Left ventricle myocardium inferior (tissue), 1 donor: ENCODE results near the gene HIF1A. TPM values are rescaled to one million over a fixed set of nuclear protein-coding genes. Genes with fewer than 3 reads are reported as not detected.

Source experiments
- DNase-seq: peaks from one replicate; pipeline ENCODE4 v3.0.0-alpha.2; 2020
- H3K27ac ChIP-seq: fragments of 200-600 bp; replicated peaks from 2 replicates; pipeline ENCODE4 v1.8.0; 2021
- H3K27me3 ChIP-seq: fragments of 200-600 bp; 2 replicates; pipeline ENCODE4 v1.8.0; 2021; ENCODE audit warnings: low read depth
- H3K36me3 ChIP-seq: fragments of 200-600 bp; 2 replicates; pipeline ENCODE4 v1.8.0; 2021
- H3K4me1 ChIP-seq: fragments of 200-600 bp; 2 replicates; pipeline ENCODE4 v1.8.0; 2021
- H3K4me3 ChIP-seq: fragments of 200-600 bp; 2 replicates; pipeline ENCODE4 v1.8.0; 2021; ENCODE audit warnings: mild to moderate bottlenecking, moderate library complexity
- H3K9me3 ChIP-seq: fragments of 200-600 bp; replicated peaks from 2 replicates; pipeline ENCODE4 v1.8.0; 2021
- intact Hi-C: fragments of 100-400 bp; cut with micrococcal nuclease; formaldehyde crosslinking; loops from one replicate; pipeline ENCODE4 v1.11.0; 2022
- total RNA-seq: library from RNA; stranded (reverse); fragmentation: NEBNext Ultra II Directional; extraction: Animal tissue kit (Norgen Biotek cat#: 25700); gene quantifications from one replicate; pipeline ENCODE4 v1.2.1, GENCODE V29; 2021
- TF ChIP-seq, protein P1 (sequence below): fragments of 200-600 bp; IDR thresholded peaks from 2 replicates; pipeline ENCODE4 v1.8.0; 2021; ENCODE audit warnings: antibody characterized with exemption, mild to moderate bottlenecking, borderline replicate concordance
- donor health status: DM: no; HTN: yes; CAD: no; lungs with severe emphysema.

The HIF1A gene
- total RNA-seq, 1 donor from 2014 or later, result 49.4 TPM

DNA sequence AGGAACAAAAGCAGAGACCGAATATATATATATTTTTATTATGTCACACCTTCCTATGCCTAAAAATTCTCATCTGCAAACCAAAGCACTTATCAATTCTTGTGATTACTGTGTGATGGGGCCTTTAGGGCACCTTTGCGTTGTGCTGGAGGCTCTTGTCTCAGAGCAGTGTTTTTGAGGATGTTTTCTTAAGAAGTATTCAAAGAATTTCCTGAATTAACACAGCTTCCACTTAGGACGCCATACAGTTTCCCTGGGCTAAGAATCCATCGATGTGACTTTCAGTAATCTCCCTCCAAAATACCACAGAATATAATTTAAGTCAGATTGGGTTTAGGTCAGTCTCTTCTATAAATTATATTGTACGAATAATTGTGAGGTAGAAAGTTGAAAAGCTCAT lies 22.0 kb upstream of the HIF1A start:
- Histone ChIP-seq H3K9me3 (no peaks in the 10 kb centered on the region), H3K4me1 (peaks cover 8% of the 10 kb centered on the region), H3K27ac (no peak overlapping the region), H3K27me3 (no peaks in the 10 kb centered on the region), H3K4me3 (no peak overlapping the region), H3K36me3 (no peaks in the 10 kb centered on the region)
- intact Hi-C loops, result no loop called here
- TF ChIP-seq, protein P1, sequence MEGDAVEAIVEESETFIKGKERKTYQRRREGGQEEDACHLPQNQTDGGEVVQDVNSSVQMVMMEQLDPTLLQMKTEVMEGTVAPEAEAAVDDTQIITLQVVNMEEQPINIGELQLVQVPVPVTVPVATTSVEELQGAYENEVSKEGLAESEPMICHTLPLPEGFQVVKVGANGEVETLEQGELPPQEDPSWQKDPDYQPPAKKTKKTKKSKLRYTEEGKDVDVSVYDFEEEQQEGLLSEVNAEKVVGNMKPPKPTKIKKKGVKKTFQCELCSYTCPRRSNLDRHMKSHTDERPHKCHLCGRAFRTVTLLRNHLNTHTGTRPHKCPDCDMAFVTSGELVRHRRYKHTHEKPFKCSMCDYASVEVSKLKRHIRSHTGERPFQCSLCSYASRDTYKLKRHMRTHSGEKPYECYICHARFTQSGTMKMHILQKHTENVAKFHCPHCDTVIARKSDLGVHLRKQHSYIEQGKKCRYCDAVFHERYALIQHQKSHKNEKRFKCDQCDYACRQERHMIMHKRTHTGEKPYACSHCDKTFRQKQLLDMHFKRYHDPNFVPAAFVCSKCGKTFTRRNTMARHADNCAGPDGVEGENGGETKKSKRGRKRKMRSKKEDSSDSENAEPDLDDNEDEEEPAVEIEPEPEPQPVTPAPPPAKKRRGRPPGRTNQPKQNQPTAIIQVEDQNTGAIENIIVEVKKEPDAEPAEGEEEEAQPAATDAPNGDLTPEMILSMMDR, result no peak
- DNase-seq, result no peak

DNA sequence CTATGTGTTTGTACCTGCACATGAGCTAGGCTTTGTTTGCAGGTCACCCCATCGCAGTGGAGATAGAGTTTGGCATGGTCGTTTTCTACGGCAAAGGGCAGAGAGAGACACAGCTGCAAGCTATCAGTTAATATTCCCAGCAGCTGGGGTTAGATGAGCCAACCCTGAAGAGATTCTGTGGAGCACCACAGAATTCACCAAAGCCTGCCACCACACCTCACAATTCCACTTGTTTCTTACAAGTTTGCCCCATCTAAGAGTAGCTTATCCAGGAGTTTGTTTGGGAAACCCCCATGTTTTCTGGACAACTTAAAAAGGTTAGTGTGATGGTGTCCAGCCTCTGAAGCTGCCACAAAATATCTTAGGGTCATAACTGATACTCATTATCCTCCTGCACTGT lies 20.0 kb upstream of the HIF1A start:
- intact Hi-C loops, result no loop called here
- H3K4me1 ChIP-seq, result peaks cover 8% of the 10 kb centered on the region
- TF ChIP-seq, protein P1, result no peak
- no peaks in the 10 kb centered on the region for H3K9me3 ChIP-seq
- no peaks in the 10 kb centered on the region for H3K27me3 ChIP-seq
- no peak for DNase-seq
- no peak overlapping the region for H3K4me3 ChIP-seq
- no peaks in the 10 kb centered on the region for H3K36me3 ChIP-seq
- no peak overlapping the region for H3K27ac ChIP-seq

- TF ChIP-seq, protein P1, result no peak
- Histone ChIP-seq H3K27me3 (no peaks in the 10 kb centered on the region), H3K9me3 (no peaks in the 10 kb centered on the region), H3K36me3 (no peaks in the 10 kb centered on the region), H3K27ac (no peak overlapping the region), H3K4me1 (no peaks in the 10 kb centered on the region), H3K4me3 (no peak overlapping the region)
- intact Hi-C loops, result no loop called here
- no peak for DNase-seq
These were observed 17.8 kb upstream of the HIF1A start for GRCh38 chr14:61677479-61677878.

DNA sequence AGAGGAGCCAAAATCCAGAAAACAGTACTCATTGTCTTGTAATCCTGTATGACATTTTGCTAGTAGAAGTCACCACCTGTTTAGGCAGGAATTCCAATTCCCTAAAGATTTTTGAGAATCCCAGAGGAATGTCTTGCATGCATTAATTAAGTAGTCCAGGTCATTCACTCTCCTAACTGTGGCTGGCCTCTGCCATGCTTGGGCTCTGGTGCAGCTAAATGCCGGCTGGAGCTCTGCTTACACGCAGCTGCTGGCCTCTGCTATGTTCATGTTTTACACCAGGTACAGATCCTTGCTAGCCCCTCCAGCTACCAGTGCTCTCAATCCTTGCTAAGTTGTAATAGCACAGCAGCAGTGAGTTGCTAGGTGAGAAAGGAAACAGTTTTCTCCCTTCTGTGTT lies 16.3 kb upstream of the HIF1A start:
- H3K4me3 ChIP-seq, result no peak overlapping the region
- no peak for DNase-seq
- H3K27me3 ChIP-seq, result no peaks in the 10 kb centered on the region
- no peaks in the 10 kb centered on the region for H3K36me3 ChIP-seq
- H3K27ac ChIP-seq, result no peak overlapping the region
- TF ChIP-seq, protein P1, result no peak
- intact Hi-C loops, result no loop called here
- H3K9me3 ChIP-seq, result no peaks in the 10 kb centered on the region
- H3K4me1 ChIP-seq, result no peaks in the 10 kb centered on the region

- H3K4me3 ChIP-seq, result no peak overlapping the region
- no peak overlapping the region for H3K27ac ChIP-seq
- TF ChIP-seq, protein P1, result no peak
- no peak for DNase-seq
- no peaks in the 10 kb centered on the region for H3K27me3 ChIP-seq
- H3K36me3 ChIP-seq, result no peaks in the 10 kb centered on the region
- intact Hi-C loops, result no loop called here
- H3K9me3 ChIP-seq, result no peaks in the 10 kb centered on the region
- no peaks in the 10 kb centered on the region for H3K4me1 ChIP-seq
These were observed 13.9 kb upstream of the HIF1A start for GRCh38 chr14:61681413-61681812.

DNA sequence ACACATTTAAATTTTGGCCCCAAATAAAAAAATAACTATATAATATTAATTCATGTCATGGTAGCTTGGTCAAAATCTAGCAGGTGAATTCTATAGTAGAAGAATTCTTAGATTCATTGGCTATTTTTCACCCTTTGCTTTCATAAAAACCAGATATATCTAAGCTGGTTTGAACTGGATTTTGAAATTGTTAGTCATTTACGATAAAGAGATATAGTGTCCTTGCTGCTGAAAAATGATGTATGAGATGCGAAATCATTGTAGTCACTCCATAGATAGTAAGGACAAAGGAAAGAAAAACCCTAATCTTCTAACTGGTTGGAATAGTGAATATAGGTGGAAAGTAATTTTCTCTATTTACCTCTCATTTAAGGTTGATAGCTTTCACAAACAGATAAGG lies 12.2 kb upstream of the HIF1A start:
- TF ChIP-seq, protein P1, result no peak
- Histone ChIP-seq H3K27me3 (no peaks in the 10 kb centered on the region), H3K9me3 (no peaks in the 10 kb centered on the region), H3K4me3 (no peak overlapping the region), H3K36me3 (no peaks in the 10 kb centered on the region), H3K27ac (no peak overlapping the region), H3K4me1 (no peaks in the 10 kb centered on the region)
- intact Hi-C loops, result no loop called here
- DNase-seq, result no peak
